Upper lobe of right lung (tissue), 1 donor: ENCODE data around the gene HRH3. TPM values are rescaled to one million over a fixed set of nuclear protein-coding genes. Genes with fewer than 3 reads are reported as not detected.

ENCODE experiments used
- ATAC-seq: fragments of 200-7000 bp; cut with Tn5 transposase; one replicate; pipeline ENCODE4 v1.9.1; 2020; ENCODE audit warnings: mild to moderate bottlenecking, moderate library complexity
- DNase-seq: peaks from one replicate; pipeline ENCODE4 v3.0.0-alpha.2; 2020
- H3K27ac ChIP-seq: fragments of 200-600 bp; one replicate; pipeline ENCODE4 v1.8.0; 2022
- H3K27me3 ChIP-seq: fragments of 200-600 bp; one replicate; pipeline ENCODE4 v1.8.0; 2022; ENCODE audit warnings: mild to moderate bottlenecking
- H3K36me3 ChIP-seq: fragments of 200-600 bp; one replicate; pipeline ENCODE4 v1.8.0; 2022
- H3K4me1 ChIP-seq: fragments of 200-600 bp; one replicate; pipeline ENCODE4 v1.8.0; 2022
- H3K4me3 ChIP-seq: fragments of 200-600 bp; one replicate; pipeline ENCODE4 v1.8.0; 2022; ENCODE audit warnings: mild to moderate bottlenecking
- H3K9me3 ChIP-seq: fragments of 200-600 bp; one replicate; pipeline ENCODE4 v1.8.0; 2022
- CTCF ChIP-seq: fragments of 200-600 bp; IDR thresholded peaks from one replicate; pipeline ENCODE4 v1.8.0; 2022; ENCODE audit warnings: antibody characterized with exemption
- intact Hi-C: fragments of 100-400 bp; cut with DNase I; formaldehyde crosslinking; loops from one replicate; pipeline ENCODE4 v1.11.0; 2022
- total RNA-seq: library from RNA; stranded (reverse); fragmentation: NEBNext Ultra II Directional; extraction: Animal tissue kit (Norgen Biotek cat#: 25700); gene quantifications from one replicate; pipeline ENCODE4 v1.2.1, GENCODE V29; 2021
- donor health status: DM: no; HTN: yes; CAD: no; lungs with severe emphysema.

The HRH3 gene
- total RNA-seq, 1 donor from 2014 or later, result not detected

GRCh38 chr20:62197801-62198200 lies 22.3 kb downstream of the HRH3 start:
- no peak for TF ChIP-seq CTCF
- Histone ChIP-seq H3K27ac (no peak overlapping the region), H3K4me3 (no peak overlapping the region), H3K9me3 (no peaks in the 10 kb centered on the region), H3K36me3 (peaks cover 78% of the 10 kb centered on the region), H3K27me3 (no peaks in the 10 kb centered on the region), H3K4me1 (no peaks in the 10 kb centered on the region)
- ATAC-seq, result no peak
- DNase-seq, result no peak
- intact Hi-C loops, result no loop called here

- H3K36me3 ChIP-seq, result peaks cover 76% of the 10 kb centered on the region
Observed at GRCh38 chr20:62197311-62197710, 22.8 kb downstream of the HRH3 start.

GRCh38 chr20:62196286-62196685 lies 23.8 kb downstream of the HRH3 start:
- DNase-seq (no peak), ATAC-seq (no peak)
- intact Hi-C loops, result no loop called here
- no peak for TF ChIP-seq CTCF
- Histone ChIP-seq H3K4me3 (no peak overlapping the region), H3K36me3 (peaks cover 65% of the 10 kb centered on the region), H3K27ac (no peak overlapping the region), H3K4me1 (no peaks in the 10 kb centered on the region), H3K9me3 (no peaks in the 10 kb centered on the region), H3K27me3 (no peaks in the 10 kb centered on the region)

More at GRCh38 chr20:62197311-62197710, 22.8 kb downstream of the HRH3 start:
- no peaks in the 10 kb centered on the region for H3K27me3 ChIP-seq
- no peaks in the 10 kb centered on the region for H3K9me3 ChIP-seq
- no peaks in the 10 kb centered on the region for H3K4me1 ChIP-seq
- DNase-seq (no peak), ATAC-seq (no peak)
- no peak overlapping the region for H3K27ac ChIP-seq
- no peak overlapping the region for H3K4me3 ChIP-seq
- intact Hi-C loops, result no loop called here
- TF ChIP-seq CTCF, result no peak

DNA sequence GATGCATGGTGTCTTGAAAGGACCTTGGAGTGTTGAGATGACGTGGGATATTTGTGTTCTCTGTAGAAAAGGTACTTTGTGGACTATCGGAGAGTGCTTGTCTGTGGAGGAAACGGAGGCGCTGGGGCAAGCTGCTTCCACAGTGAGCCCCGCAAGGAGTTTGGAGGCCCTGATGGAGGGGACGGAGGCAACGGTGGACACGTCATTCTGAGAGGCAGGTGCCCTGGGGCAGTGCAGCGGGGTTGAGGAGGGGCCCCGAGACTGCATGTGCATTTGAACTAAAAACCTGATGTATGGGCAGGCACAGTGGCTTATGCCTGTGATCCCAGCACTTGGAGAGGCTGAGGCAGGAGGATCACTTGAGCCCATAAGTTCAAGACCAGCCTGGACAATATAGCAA lies 24.3 kb downstream of the HRH3 start:
- peaks cover 60% of the 10 kb centered on the region for H3K36me3 ChIP-seq
- H3K9me3 ChIP-seq, result no peaks in the 10 kb centered on the region
- H3K4me3 ChIP-seq, result no peak overlapping the region
- intact Hi-C loops, result no loop called here
- no peaks in the 10 kb centered on the region for H3K4me1 ChIP-seq
- H3K27me3 ChIP-seq, result no peaks in the 10 kb centered on the region
- no peak overlapping the region for H3K27ac ChIP-seq
- ATAC-seq, result no peak
- TF ChIP-seq CTCF, result no peak
- no peak for DNase-seq

DNA sequence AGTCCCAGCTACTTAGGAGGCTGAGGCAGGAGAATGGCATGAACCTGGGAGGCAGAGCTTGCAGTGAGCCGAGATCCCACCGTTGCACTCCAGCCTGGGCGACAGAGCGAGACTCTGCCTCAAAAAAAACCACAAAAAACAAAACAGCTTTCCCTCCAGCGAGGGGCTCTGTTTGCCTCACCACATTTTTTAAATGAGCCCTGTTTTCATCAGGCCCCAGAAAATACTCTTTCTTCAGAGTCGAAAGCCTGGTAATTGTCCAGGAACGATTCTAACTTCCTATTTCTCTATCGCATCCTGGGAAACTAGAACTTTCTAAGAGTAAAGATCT lies 25.0 kb downstream of the HRH3 start:
- no peak overlapping the region for H3K27ac ChIP-seq
- intact Hi-C loops, result no loop called here
- ATAC-seq (no peak), DNase-seq (no peak)
- H3K9me3 ChIP-seq, result no peaks in the 10 kb centered on the region
- TF ChIP-seq CTCF, result no peak
- H3K36me3 ChIP-seq, result peaks cover 60% of the 10 kb centered on the region
- no peaks in the 10 kb centered on the region for H3K4me1 ChIP-seq
- H3K27me3 ChIP-seq, result no peaks in the 10 kb centered on the region
- H3K4me3 ChIP-seq, result no peak overlapping the region
